Astrocyte (in vitro differentiated cells and primary cell): ENCODE results near the gene CYP2U1. TPM values are rescaled to one million over a fixed set of nuclear protein-coding genes. Genes with fewer than 3 reads are reported as not detected.

Experiments used
- DNase-seq: peaks from one replicate; pipeline ENCODE4 v3.0.0-alpha.2; 2010; ENCODE audit warnings: low read depth
- FAIRE-seq: peaks from 2 replicates; lab custom pipeline; 2011; peaks lifted over from hg19 to GRCh38; lab: Jason Lieb, UNC
- H2AFZ ChIP-seq: 2 replicates; pipeline ENCODE4 v1.6.0; 2012; ENCODE audit warnings: low read depth, low read length, inconsistent platforms
- H3K27ac ChIP-seq: 2 replicates; pipeline ENCODE4 v1.5.1; 2011; ENCODE audit warnings: low read depth, low read length, inconsistent platforms
- H3K27me3 ChIP-seq: 2 replicates; pipeline ENCODE4 v1.6.0; 2011; ENCODE audit warnings: low read length, inconsistent platforms; ENCODE audit not compliant: insufficient read depth
- H3K36me3 ChIP-seq: 2 replicates; pipeline ENCODE4 v1.5.1; 2011; ENCODE audit warnings: low read length, inconsistent platforms; ENCODE audit not compliant: insufficient read depth
- H3K4me1 ChIP-seq: 2 replicates; pipeline ENCODE4 v1.5.1; 2011; ENCODE audit warnings: low read length, inconsistent platforms; ENCODE audit not compliant: insufficient read depth
- H3K4me2 ChIP-seq: 2 replicates; pipeline ENCODE4 v1.6.0; 2012; ENCODE audit warnings: low read length, inconsistent platforms
- H3K4me3 ChIP-seq: 2 replicates; pipeline ENCODE4 v1.5.1; 2011; ENCODE audit warnings: low read depth, mild to moderate bottlenecking, low read length, inconsistent platforms; ENCODE audit not compliant: insufficient read depth
- H3K79me2 ChIP-seq: 2 replicates; pipeline ENCODE4 v1.6.0; 2012; ENCODE audit warnings: mild to moderate bottlenecking, low read length, inconsistent platforms; ENCODE audit not compliant: insufficient read depth
- H3K9ac ChIP-seq: 2 replicates; pipeline ENCODE4 v1.6.0; 2012; ENCODE audit warnings: mild to moderate bottlenecking, low read length, inconsistent platforms
- H3K9me3 ChIP-seq: 2 replicates; pipeline ENCODE4 v1.5.1; 2012; ENCODE audit warnings: low read depth, mild to moderate bottlenecking, low read length, inconsistent platforms; ENCODE audit not compliant: insufficient read depth
- H4K20me1 ChIP-seq: 2 replicates; pipeline ENCODE4 v1.6.0; 2012; ENCODE audit warnings: low read length, inconsistent platforms; ENCODE audit not compliant: insufficient read depth
- H3K27ac Mint-ChIP-seq: one replicate; pipeline ENCODE4 v1.8.0; 2021; ENCODE audit warnings: mild to moderate bottlenecking, mixed read lengths; ENCODE audit not compliant: unreplicated experiment
- H3K27me3 Mint-ChIP-seq: one replicate; pipeline ENCODE4 v1.8.0; 2021; ENCODE audit warnings: low read depth, mixed read lengths; ENCODE audit not compliant: unreplicated experiment
- H3K36me3 Mint-ChIP-seq: one replicate; pipeline ENCODE4 v1.8.0; 2021; ENCODE audit warnings: low read depth, mixed read lengths; ENCODE audit not compliant: unreplicated experiment
- H3K4me1 Mint-ChIP-seq: one replicate; pipeline ENCODE4 v1.8.0; 2021; ENCODE audit warnings: low read depth, mixed read lengths; ENCODE audit not compliant: unreplicated experiment
- H3K4me3 Mint-ChIP-seq: one replicate; pipeline ENCODE4 v1.8.0; 2021; ENCODE audit warnings: mild to moderate bottlenecking, moderate library complexity, mixed read lengths; ENCODE audit not compliant: unreplicated experiment
- H3K9me3 Mint-ChIP-seq: one replicate; pipeline ENCODE4 v1.8.0; 2021; ENCODE audit warnings: mild to moderate bottlenecking, mixed read lengths; ENCODE audit not compliant: unreplicated experiment
- CTCF ChIP-seq: IDR thresholded peaks from 2 replicates; pipeline ENCODE4 v1.5.1; 2011; ENCODE audit warnings: low read depth, mild to moderate bottlenecking, inconsistent platforms, low read length, moderate library complexity; ENCODE audit not compliant: insufficient read depth
- EZH2 ChIP-seq: IDR thresholded peaks from 2 replicates; pipeline ENCODE4 v1.6.1; 2012; ENCODE audit warnings: mild to moderate bottlenecking, low read length, inconsistent platforms; ENCODE audit not compliant: insufficient read depth
- total RNA-seq: library from RNA; stranded (reverse); gene quantifications from 2 replicates; pipeline ENCODE4 v1.2.1, GENCODE V29; 2021

Gene CYP2U1
- total RNA-seq, 1 donor from 2014 or later, result 7.6 TPM

GRCh38 chr4:107939307-107939706 lies 8.0 kb downstream of the CYP2U1 start:
- Histone ChIP-seq H3K9me3 (no peaks in the 10 kb centered on the region), H3K4me2 (no peak overlapping the region), H3K79me2 (no peaks in the 10 kb centered on the region), H4K20me1 (no peaks in the 10 kb centered on the region), H3K36me3 (no peaks in the 10 kb centered on the region), H3K27ac (no peak overlapping the region), H3K9ac (no peak overlapping the region), H2AFZ (no peak overlapping the region), H3K27me3 (no peaks in the 10 kb centered on the region), H3K4me1 (no peaks in the 10 kb centered on the region), H3K4me3 (no peak overlapping the region)
- Mint-ChIP-seq H3K4me3 (no peak overlapping the region), H3K9me3 (no peaks in the 10 kb centered on the region), H3K27me3 (no peaks in the 10 kb centered on the region), H3K4me1 (peaks cover 8% of the 10 kb centered on the region), H3K27ac (peak overlapping the region; percentile 43), H3K36me3 (no peaks in the 10 kb centered on the region)
- DNase-seq, result peak; percentile 36
- FAIRE-seq, result peak; percentile 23
- TF ChIP-seq CTCF, result no peak
- TF ChIP-seq EZH2, result no peak

- H3K36me3 ChIP-seq, result no peaks in the 10 kb centered on the region
- peaks cover 6% of the 10 kb centered on the region for H3K36me3 Mint-ChIP-seq
- FAIRE-seq (no peak), DNase-seq (no peak)
- H3K27ac ChIP-seq, result no peak overlapping the region
- H3K9me3 ChIP-seq, result no peaks in the 10 kb centered on the region
- H2AFZ ChIP-seq, result no peak overlapping the region
- no peaks in the 10 kb centered on the region for H3K4me1 ChIP-seq
- no peak overlapping the region for H3K4me2 ChIP-seq
- no peaks in the 10 kb centered on the region for H4K20me1 ChIP-seq
- H3K4me3 Mint-ChIP-seq, result no peak overlapping the region
- no peaks in the 10 kb centered on the region for H3K27me3 ChIP-seq
- H3K4me3 ChIP-seq, result no peak overlapping the region
- no peaks in the 10 kb centered on the region for H3K79me2 ChIP-seq
- no peaks in the 10 kb centered on the region for H3K9me3 Mint-ChIP-seq
- no peak overlapping the region for H3K9ac ChIP-seq
- H3K4me1 Mint-ChIP-seq, result peaks cover 5% of the 10 kb centered on the region
- no peak overlapping the region for H3K27ac Mint-ChIP-seq
- TF ChIP-seq CTCF, result no peak
- TF ChIP-seq EZH2, result no peak
- H3K27me3 Mint-ChIP-seq, result no peaks in the 10 kb centered on the region
Measured at GRCh38 chr4:107945809-107946208, 14.5 kb downstream of the CYP2U1 start.

- H3K27ac Mint-ChIP-seq, result peak overlapping the region; percentile 81
- peak overlapping the region; percentile 25 for H3K4me2 ChIP-seq
- no peaks in the 10 kb centered on the region for H3K27me3 ChIP-seq
- H3K9ac ChIP-seq, result peak overlapping the region; percentile 17
- DNase-seq (no peak), FAIRE-seq (peak; percentile 69)
- peaks cover 10% of the 10 kb centered on the region for H3K4me1 ChIP-seq
- peaks cover under 1% of the 10 kb centered on the region for H3K9me3 Mint-ChIP-seq
- H3K27me3 Mint-ChIP-seq, result no peaks in the 10 kb centered on the region
- H3K9me3 ChIP-seq, result no peaks in the 10 kb centered on the region
- peaks cover 23% of the 10 kb centered on the region for H3K4me1 Mint-ChIP-seq
- no peaks in the 10 kb centered on the region for H4K20me1 ChIP-seq
- H3K27ac ChIP-seq, result peak overlapping the region; percentile 66
- TF ChIP-seq EZH2, result no peak
- TF ChIP-seq CTCF, result no peak
- H2AFZ ChIP-seq, result no peak overlapping the region
- no peak overlapping the region for H3K4me3 ChIP-seq
- peaks cover 9% of the 10 kb centered on the region for H3K36me3 Mint-ChIP-seq
- H3K36me3 ChIP-seq, result no peaks in the 10 kb centered on the region
- no peak overlapping the region for H3K4me3 Mint-ChIP-seq
- H3K79me2 ChIP-seq, result no peaks in the 10 kb centered on the region
Measured at GRCh38 chr4:107950746-107951540, 19.6 kb downstream of the CYP2U1 start.
